ENCODE data around the gene LMX1A.

The LMX1A gene

DNA sequence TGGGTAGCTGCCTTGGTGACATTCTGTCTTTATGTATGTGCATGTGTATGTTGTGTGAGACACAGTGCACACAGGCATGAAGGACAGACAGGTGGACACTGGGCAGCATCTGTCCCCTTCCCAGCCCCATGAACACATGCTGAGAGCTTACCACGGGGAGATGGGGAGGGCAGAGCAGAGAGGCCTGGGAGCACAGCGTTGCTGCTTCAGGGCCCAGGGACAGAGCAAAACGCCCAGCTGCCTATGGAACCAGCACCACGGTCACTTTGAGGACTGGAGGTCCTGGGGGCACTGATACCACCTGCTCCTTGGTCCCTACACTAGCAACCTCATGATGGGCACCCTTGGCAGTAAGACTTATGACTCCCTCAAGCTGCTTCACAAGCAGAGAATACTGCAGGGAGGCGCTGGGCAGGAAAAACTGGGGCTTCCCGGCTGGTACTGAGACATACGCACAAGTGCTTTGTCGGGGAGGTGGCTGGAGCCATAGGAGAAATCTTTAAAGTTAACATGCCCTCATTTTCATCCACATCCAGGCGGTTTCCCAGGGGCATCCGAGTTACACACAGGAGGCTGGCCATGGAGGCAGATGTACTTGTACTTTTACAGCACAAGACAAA is 40.3 kb downstream of the LMX1A start:
- no peak for DNase-seq

DNA sequence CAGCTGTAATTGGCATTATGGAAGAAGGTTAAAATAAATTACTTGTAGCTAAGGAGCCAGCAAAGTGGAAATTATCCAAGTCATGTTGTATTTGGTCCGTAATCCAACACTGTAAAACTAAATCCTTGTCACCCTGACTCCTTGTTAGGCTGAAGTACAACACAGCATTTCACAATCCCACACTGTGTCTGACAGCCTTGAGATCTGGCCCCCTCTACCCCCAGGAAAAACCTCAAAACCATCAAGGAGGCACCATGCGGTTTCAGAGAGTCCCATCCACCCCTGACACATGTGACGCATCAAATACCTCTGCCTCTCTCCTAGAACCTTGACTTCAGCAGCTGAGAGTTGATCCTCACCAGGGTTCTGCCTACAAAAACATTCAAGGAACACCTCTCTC is 41.0 kb downstream of the LMX1A start:
- DNase-seq: no peak

DNA sequence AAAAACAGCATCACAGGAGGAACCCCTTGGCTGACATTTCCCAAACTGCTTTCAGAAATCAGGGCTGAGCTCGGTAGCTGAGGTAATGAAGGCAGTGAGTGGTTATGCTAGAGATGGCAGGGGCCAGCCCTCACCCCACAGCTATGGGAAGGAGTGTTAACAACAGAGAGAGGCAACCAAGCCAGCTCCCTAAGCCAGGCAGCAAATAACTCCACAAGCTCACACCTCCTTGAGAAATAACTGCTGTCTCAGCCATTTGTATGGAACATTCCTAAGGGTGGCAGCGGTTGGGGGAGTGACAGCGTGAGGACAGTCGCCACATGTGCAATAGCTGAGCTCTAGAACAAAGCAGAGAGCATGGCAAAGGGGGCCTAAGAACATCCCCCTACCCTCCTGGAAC is 42.6 kb downstream of the LMX1A start:
- DNase-seq: no peak

DNA sequence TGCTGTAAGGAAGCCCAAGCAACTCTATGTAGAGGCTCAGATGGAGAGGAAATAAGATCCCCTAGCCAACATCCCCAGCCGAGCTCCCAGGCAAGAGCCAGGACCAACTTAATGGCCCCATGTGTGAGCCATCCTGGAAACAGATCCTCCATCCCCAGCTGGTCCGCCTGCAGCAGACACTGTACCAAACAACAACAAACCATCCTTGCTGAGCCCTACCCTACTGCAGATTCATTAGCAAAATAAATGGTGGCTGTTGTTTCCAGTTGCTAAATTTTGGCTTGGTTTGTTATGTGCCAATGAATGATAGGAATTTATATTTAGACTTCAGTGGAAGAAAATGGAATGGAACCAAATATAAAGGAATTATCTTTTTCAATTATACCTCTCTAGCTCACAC is 43.9 kb downstream of the LMX1A start:
- peak; percentile 97 for DNase-seq

DNA sequence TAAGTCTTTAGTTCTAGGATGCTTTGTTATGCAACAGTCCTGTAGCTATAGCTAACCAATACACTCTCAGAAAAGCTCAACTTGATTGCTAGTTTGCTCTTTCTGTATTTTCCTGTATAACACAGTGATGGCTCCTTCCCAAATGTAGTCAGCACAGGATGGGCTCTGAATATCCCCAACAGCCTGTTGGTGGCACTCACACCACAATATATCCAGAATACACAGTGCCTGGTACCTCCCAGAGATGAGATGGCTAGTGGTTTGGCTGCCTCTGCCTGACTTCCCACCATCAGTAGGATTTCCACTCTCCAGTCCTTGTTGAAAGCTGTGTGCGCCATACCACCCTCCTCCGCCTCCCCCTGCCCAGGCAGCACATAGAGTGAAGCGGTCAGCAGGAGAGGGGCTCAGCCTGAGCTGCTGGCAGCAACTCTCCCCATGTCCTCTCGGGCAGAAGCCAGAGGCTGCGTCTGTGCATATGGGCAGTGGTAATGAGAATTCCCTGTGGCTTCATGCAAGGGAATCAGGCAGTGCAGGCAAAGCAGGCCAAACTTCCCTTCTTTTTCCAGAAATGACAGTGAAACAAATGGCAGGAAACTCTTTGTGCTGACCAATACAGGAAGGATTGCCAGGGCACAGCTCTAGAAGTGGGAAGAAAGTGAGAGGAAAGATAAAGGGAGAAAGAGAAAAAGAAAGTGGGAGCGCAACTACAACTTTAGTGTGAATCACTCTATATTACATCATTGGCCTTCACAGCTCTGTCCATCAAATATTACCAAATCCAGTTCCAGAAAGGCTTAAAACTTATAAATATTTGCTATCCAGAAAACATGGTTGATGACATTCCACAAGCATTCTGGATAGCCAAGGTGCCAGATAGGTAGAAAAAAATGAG is 49.7 kb downstream of the LMX1A start:
- no peak for DNase-seq

DNA sequence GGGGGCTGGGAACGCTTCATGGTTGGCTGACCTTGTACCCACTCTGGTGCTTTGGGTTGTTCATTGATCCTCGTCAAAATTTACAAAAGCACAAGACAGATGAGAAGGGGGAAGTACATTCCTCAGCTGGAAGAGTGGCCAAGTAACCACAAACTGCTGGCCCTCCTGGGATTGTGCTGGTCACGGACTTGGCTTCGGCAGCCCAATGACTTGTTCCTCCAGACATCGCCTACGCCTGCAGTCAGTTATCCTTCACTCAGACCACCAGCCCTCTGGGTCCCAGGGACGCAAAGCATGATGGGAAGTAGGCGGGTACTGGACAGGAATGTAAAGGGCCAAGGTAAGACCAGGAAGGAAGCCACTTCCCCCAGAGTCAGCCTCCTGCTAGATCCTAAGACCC is 53.1 kb downstream of the LMX1A start:
- DNase-seq: no peak

DNA sequence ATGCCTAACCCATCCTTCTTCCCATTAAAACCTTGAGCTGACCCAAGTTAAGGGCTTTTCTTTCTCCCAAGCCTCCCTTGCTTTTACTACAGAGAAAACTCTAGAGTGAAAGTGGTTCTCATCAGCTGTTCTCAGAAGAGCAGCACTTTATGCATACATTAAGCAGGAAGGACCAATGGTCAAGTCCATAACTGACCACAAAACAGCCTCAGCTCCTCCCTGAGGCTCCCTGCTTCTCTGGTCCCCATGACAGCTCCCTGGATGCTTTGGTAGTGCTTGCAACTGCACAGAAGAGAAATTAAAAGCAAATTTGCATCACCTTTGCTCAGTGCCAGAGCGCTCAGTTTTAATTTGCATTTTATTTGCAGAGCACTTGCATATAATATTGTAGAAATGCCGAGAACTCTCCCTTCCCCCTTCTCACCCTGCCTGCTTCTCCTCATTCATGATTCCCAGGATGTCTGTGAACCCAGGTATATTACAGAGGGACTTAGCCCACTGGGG is 56.1 kb downstream of the LMX1A start:
- no peak for DNase-seq

DNA sequence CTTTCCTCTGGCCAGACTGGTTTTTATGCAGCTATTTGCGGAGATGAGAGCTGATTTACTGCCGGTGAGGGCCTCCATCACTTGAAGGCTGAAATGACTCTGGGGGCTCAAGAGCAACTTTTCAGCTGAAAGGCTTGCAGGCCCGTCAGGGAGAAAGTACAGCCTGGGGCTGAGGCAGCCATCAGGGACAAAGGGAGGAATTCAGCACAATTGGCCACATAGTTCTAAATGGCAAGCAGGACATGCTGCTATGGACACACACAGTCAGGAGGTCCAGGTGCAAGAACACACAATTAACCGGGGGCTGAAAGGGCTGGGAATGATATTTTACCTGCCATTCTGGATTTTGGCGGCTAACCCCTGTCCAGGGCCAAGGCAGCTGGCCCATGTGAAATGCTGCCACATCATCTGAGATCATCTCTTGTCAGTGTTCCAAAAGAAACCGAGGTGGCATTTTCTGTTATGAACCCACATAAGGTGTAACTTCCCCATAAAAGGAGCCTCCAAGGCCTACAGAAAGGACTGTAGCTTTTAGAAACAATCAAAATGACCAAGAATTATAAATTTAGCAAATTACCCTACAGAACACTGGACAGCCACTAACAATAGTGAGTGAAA is 58.2 kb downstream of the LMX1A start:
- DNase-seq: no peak

DNA sequence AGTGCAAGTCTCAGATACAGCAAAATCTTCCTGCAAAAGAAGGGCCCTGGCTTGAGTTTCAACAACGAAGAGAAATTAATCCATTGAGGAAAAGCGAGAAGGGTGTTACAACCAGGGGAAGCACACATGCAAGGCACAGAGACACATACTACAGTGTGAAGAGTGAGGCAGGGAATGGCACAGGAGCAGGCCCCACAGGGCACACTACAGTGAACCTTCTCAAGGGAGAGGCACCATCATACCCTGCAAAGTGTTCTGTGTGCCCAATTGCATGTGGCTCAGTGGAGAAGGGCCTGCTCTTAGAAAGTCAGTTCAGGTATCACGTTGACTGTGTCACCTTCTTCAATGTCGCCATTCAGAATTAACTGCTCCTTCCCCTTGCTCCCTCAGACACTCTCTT is 60.3 kb downstream of the LMX1A start:
- DNase-seq: no peak

DNA sequence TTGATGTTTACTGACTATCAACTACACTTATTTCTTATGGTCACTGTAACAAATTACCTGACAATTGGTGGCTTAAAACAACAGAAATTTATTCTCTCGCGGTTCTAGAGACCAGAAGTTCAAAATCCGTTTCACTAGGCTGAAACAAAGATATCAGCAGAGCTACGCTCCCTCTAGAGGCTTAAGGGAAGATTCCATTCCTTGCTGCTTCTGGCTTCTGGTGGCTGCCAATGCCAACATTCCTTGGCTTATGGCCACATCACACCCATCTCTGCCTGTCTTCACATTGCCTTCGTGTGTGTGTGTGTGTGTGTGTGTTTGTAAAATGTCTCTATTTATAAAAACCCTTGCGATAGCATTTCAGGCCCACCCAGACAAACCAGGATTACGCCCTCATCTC is 66.4 kb downstream of the LMX1A start:
- peak; percentile 26 for DNase-seq

DNA sequence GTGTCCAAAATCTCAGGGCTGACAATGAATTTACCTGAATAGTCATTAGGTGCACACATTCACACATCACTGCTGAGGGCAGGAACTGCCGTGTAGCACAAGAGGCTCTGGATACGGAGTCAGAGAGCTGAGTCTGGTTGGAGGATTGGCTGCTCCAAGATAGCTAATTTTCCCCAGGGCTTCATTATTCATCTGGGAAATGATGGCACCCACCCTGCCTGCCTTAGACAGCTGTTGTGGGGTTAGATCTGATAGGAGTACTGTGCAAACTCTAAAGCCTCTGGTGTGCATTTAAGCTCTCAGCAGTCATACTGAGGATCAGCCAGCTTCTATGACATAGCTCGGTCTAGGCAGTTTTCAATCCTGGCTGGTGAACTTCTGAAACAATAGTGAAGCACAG is 67.0 kb downstream of the LMX1A start:
- DNase-seq: peak; percentile 90

DNA sequence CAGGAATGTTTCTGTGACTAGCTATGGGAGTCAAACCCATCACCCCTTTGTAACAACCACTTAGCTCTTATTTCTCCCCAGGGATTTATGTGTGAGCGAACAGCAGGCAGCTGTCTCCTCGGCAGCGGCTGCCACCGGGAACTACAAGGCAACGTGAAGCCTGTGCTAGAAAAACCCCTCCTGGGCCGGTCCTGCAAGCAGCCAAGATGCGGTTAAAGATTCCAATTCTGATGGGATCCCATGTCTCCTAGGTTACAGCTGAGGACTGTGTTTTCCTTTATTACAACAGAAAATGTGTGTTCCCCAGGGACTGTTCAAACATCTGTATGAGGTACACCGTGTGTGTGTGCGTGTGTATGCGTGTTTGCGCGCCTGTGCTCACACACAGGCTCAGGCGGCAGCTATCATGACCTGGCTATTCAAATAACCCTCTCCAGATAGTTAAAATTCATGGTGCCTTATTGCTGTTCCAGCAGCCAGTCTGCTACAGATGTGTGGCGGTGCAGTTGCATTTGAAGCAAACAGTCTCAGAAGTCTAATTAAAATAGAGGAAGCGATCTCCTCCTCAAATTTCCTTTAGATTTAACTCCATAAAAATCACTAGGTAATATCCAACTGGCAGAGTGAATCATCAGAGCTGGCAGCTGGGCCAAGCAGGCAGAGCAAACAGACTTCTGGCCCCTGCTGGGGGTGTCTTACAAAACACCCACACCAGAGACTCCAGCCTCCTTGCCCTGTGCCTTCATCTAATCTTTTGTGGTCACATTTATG is 68.0 kb downstream of the LMX1A start:
- DNase-seq: peak; percentile 97

DNA sequence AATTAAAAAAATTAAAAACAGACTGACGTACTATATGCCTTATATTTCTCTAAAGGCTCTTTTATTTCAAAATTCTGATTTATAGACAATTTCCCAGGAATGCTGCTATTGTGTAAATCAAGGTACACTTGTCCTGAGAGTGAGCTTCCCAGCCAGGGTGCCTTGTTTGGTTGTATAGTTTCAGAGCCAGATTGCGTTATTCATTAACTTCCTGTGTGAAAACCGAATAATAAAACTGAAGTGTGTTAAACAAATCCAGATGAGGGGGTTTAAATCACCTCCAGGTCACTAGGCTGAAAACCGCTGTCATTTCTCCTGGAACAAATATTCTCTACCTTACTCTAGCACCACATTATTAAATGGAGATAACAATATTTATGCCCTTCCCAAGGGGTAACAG is 68.7 kb downstream of the LMX1A start:
- DNase-seq: no peak

DNA sequence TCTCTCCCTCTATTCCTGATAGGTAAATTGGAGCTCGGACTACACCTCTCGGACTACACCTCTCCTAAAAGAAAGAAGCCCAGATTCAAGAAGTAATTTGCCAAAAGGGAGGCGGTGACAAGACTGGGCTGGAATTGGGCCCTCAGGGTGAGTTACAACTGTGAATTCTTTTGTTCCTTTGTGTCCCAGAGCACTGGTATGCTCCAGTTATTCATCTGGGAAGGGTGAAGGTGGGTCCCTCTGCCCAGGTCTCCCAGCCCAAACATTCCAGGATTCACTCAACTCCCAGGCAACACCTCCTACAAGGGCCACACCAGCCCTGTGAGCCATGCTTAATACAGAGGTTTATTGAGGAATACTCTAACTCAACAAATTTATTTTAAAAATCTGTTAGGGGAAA is 69.2 kb downstream of the LMX1A start:
- DNase-seq: no peak

DNA sequence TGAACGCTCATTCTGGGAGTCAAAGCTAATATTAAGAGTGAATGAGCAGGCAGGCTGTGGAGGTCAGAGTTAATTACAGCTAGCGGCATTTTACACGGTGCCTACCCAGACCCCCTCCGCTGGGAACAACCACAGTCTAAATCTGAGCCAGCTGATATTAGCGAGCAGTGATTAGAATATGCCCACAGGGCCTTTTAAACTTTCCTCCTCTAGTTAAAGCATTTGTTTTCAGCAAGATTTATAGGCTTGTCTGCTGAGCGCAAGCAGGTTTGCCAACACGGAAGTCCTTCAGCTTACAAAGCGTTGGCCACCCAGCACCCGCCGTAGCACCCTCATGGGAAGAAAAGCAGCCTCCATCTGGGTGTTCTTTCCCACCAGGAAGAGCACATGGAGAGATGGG is 72.1 kb downstream of the LMX1A start:
- DNase-seq: no peak

DNA sequence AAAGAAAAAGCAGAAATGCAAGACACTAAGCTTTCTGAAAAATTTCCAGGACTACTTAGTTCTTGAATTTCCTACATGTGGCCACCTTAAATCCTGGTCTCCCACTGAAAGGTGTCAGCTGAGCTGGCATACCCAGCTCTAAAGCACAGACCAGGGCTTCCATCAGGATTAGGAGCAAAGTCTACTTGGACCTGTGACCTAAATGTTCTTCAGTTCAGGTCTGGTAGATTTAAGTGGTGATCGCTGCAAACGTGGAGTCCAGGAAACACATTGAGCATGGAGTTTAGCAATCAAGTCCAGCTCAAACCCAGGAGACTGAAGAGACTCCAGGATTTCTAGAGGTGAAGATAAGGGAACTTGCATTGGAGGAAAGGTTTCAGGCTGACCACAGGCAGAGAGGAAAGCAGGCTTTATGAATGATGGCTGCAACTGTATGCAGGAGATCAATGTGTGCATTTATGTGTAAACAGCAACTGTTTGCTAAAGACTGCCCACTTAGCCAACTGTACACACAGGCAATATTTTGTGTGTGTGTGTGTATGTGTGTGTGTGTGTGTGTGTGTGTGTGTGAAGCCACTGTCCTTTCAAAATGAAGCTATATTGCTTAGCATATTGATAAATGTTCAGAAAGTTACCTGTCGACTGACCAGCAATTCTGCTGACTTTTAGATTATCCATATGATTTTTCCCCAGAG is 75.2 kb downstream of the LMX1A start:
- no peak for DNase-seq

DNA sequence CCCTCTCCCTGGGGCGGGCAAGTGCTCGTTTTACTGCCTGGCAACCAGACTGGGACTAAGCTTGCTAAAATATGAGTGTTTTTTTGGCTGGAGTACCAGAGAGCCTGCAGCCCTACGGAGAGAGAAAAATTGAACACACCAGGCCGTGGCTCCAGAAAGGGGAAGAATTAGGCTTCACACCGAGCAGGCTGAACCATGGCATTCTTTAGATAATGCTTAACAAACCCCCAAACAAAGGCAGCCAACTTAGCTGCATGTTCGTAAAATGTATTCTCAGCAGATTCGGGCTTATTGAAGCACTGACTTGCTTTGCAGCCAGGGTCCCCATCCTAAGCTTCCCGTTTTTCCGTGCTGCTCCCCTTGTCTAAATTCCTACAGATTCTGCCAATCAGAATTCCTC is 76.6 kb downstream of the LMX1A start:
- DNase-seq: no peak

DNA sequence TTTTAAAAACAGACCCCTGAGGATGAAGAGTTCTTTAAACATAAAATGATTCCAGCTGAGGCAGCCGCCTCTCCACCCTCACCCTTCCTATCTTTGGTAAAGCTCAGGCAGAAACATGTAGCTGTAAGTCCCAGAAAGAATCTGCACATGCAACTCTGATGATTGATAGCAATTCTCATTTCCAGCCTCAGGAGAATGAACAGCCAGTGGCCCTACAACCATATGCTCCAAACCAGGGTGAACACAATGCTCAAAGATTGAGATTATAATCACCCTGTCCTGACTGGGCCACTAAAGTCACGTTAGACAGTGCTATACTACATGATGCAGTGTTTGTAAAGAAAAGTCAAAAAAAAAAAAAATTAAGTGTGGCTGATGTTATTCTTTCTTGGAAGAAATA is 80.2 kb downstream of the LMX1A start:
- no peak for DNase-seq

DNA sequence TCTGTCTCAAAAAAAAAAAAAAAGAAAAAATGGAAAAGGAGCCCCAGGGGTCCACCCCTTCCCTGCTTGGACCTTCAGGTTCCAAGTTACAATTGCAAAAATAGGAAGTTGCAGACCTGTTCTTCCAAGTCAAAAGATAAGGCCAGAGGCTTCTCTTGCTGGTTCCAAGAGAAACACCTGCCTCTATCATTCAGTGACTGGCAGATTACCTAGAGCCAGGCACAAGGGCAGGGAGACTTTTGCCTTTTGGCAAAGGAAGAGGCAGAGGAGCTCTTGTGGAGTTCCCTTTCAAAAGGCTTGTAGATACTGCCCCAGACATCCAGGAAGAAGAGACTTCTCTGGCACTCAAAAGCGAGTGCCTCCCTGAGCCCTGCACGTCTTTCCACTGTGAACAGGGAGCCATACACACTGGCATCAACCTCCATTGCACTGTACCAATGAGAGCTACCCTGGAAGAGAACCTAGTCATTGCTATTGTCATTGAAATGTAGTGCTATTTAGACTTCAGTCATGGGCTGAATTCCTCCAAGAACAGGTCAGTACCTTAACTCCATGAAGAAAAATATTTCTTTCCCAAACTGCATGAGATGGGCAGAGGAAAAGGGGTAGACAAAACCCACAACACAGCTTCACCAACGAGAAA is 91.2 kb downstream of the LMX1A start:
- no peak for DNase-seq

DNA sequence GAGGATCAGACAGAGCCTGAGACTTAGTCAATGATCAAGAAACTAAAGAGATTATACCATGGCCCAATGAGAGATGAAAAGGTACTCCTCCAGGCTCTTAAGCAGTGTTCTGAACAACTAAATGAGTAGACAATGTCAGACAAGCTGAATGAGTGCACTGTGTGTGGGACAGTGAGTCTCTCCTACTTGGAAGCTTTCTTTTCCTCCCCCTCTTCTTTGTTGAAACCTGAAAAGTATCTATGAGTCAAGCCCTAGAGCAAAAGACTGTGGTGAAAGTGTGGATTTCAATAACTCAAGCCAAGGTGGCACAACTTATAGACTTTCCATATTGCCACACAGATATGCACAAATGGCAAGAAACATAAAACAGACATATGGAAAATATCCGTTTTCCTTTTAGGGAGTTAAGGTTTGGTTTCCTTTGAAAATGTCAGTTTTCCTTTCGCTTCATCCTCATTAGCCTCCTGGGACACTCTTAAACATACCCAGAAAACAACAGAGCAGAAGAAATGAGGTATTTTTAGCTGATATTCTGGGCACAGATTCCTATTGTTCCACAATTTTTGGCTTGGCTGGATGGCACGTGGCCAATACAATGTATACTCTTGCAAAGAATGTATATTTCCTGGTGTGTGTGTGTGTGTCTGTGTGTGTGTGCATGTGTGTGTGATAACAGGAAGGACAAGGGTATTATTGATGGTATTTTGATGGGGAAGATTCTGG is 96.6 kb downstream of the LMX1A start:
- DNase-seq: no peak

DNA sequence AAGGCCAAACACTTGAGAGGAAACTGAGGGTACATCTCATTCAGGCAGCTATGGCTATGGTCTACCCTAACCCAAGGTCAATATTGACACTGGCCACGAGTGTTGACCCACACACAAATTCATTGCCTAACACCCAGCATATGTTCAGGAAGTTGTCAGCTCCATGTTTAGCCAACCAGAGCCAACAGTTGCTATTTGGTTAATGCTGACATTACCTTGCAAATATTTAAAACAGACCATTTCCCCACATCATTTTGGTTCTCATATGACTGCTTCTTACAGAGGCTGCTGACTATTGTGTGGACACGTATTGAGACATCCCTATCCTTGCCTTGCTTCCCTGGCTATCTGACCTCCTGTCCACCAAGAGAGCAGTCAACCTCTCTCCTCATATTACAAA is 97.3 kb downstream of the LMX1A start:
- DNase-seq: no peak

Measured in NCI-H2171 treated with DMSO at 0.1 percent for 48 hours (cell line).